ENCODE data around the gene LGALS16.

DNA sequence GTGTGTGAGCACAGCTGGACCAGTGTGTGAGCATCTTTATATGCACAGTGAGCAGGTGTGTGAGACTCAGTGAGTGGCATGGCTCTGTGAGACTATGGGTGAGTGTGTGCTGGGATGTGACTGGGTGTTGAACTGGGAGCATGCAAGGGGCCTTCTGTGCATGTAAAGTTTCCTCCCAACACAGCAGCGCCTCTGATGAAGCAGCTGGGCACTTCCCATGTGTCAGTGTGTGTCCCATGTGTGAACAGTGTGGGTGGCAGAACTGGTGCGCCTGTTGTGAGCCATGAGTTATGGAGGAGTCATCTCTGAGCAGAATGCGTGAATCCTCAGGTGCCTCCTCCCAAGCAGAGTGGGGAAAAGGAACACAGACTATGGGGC lies 24.1 kb downstream of the LGALS16 start:
- TF ChIP-seq RFX5 (IDR thresholded peaks at IDR 0.05), result no peak
- no peak for TF ChIP-seq ZC3H11A (IDR thresholded peaks at IDR 0.05)
- TF ChIP-seq, protein P1, sequence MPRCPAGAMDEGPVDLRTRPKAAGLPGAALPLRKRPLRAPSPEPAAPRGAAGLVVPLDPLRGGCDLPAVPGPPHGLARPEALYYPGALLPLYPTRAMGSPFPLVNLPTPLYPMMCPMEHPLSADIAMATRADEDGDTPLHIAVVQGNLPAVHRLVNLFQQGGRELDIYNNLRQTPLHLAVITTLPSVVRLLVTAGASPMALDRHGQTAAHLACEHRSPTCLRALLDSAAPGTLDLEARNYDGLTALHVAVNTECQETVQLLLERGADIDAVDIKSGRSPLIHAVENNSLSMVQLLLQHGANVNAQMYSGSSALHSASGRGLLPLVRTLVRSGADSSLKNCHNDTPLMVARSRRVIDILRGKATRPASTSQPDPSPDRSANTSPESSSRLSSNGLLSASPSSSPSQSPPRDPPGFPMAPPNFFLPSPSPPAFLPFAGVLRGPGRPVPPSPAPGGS (IDR thresholded peaks at IDR 0.05), result no peak
- TF ChIP-seq, protein P2, sequence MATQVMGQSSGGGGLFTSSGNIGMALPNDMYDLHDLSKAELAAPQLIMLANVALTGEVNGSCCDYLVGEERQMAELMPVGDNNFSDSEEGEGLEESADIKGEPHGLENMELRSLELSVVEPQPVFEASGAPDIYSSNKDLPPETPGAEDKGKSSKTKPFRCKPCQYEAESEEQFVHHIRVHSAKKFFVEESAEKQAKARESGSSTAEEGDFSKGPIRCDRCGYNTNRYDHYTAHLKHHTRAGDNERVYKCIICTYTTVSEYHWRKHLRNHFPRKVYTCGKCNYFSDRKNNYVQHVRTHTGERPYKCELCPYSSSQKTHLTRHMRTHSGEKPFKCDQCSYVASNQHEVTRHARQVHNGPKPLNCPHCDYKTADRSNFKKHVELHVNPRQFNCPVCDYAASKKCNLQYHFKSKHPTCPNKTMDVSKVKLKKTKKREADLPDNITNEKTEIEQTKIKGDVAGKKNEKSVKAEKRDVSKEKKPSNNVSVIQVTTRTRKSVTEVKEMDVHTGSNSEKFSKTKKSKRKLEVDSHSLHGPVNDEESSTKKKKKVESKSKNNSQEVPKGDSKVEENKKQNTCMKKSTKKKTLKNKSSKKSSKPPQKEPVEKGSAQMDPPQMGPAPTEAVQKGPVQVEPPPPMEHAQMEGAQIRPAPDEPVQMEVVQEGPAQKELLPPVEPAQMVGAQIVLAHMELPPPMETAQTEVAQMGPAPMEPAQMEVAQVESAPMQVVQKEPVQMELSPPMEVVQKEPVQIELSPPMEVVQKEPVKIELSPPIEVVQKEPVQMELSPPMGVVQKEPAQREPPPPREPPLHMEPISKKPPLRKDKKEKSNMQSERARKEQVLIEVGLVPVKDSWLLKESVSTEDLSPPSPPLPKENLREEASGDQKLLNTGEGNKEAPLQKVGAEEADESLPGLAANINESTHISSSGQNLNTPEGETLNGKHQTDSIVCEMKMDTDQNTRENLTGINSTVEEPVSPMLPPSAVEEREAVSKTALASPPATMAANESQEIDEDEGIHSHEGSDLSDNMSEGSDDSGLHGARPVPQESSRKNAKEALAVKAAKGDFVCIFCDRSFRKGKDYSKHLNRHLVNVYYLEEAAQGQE (IDR thresholded peaks at IDR 0.05), result no peak
- TF ChIP-seq, protein P3, sequence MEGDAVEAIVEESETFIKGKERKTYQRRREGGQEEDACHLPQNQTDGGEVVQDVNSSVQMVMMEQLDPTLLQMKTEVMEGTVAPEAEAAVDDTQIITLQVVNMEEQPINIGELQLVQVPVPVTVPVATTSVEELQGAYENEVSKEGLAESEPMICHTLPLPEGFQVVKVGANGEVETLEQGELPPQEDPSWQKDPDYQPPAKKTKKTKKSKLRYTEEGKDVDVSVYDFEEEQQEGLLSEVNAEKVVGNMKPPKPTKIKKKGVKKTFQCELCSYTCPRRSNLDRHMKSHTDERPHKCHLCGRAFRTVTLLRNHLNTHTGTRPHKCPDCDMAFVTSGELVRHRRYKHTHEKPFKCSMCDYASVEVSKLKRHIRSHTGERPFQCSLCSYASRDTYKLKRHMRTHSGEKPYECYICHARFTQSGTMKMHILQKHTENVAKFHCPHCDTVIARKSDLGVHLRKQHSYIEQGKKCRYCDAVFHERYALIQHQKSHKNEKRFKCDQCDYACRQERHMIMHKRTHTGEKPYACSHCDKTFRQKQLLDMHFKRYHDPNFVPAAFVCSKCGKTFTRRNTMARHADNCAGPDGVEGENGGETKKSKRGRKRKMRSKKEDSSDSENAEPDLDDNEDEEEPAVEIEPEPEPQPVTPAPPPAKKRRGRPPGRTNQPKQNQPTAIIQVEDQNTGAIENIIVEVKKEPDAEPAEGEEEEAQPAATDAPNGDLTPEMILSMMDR (IDR thresholded peaks at IDR 0.05), result no peak
- TF ChIP-seq HDAC2 (IDR thresholded peaks at IDR 0.05), result no peak
- TF ChIP-seq MAFK (IDR thresholded peaks at IDR 0.05; ENCODE audit: partially characterized antibody), result no peak
- no peak for TF ChIP-seq PBX3 (IDR thresholded peaks at IDR 0.05)
- TF ChIP-seq CHD4 (IDR thresholded peaks at IDR 0.05; ENCODE audit: borderline replicate concordance), result no peak
- TF ChIP-seq EHMT2 (IDR thresholded peaks at IDR 0.05; ENCODE audit: low read depth), result no peak
- no peak for TF ChIP-seq POLR2A (IDR thresholded peaks at IDR 0.05; ENCODE audit: low read length)
- TF ChIP-seq MAX (IDR thresholded peaks at IDR 0.05), result no peak
- no peak for TF ChIP-seq RCOR1 (IDR thresholded peaks at IDR 0.05; ENCODE audit: low read depth, low read length)
